NB4 (cell line): ENCODE data around the gene TBXAS1.
A peak's percentile ranks its signal among the peaks of the same experiment; 100 is the strongest.

Source experiments
- DNase-seq: peaks from one replicate; pipeline ENCODE4 v3.0.0; 2010; ENCODE audit warnings: low read depth
- H3K4me3 ChIP-seq: one replicate; pipeline ENCODE4 v1.5.1; 2011; ENCODE audit warnings: mild to moderate bottlenecking, low read depth, low read length, moderate library complexity
- CTCF ChIP-seq: IDR thresholded peaks from one replicate; pipeline ENCODE4 v1.5.1; 2012; ENCODE audit warnings: low read depth, low read length
- MAX ChIP-seq: IDR thresholded peaks from 2 replicates; pipeline ENCODE4 v1.6.1; 2011; ENCODE audit warnings: low read depth, low read length
- MYC ChIP-seq: IDR thresholded peaks from 2 replicates; pipeline ENCODE4 v1.6.1; 2011; ENCODE audit warnings: low read depth, low read length
- POLR2A ChIP-seq: IDR thresholded peaks from 2 replicates; pipeline ENCODE4 v1.6.1; 2011; ENCODE audit warnings: mild to moderate bottlenecking; ENCODE audit not compliant: insufficient read length; ENCODE audit errors: extremely low read depth

TBXAS1 gene

GRCh38 chr7:139860090-139860775, 31.2 kb downstream of the TBXAS1 start:
- no peak overlapping the region for H3K4me3 ChIP-seq
- TF ChIP-seq MAX (peak; percentile 31; the same call in 1 of the 2 replicates), CTCF (no peak), MYC (peak; percentile 56; the same call in 1 of the 2 replicates), POLR2A (no peak)
- peak; percentile 91 for DNase-seq

GRCh38 chr7:139861803-139862202, 32.7 kb downstream of the TBXAS1 start:
- no peak overlapping the region for H3K4me3 ChIP-seq
- peak; percentile 48 for DNase-seq
- TF ChIP-seq CTCF (no peak), MAX (no peak), POLR2A (no peak), MYC (no peak)

- no peak for DNase-seq
- no peak for TF ChIP-seq MAX
- no peak for TF ChIP-seq MYC
- TF ChIP-seq POLR2A = no peak
Observed at GRCh38 chr7:139866047-139866837, 37.2 kb downstream of the TBXAS1 start.

GRCh38 chr7:139867847-139868246, 38.8 kb downstream of the TBXAS1 start:
- no peak for TF ChIP-seq POLR2A
- no peak for TF ChIP-seq CTCF
- TF ChIP-seq MAX = no peak
- no peak for TF ChIP-seq MYC
- no peak for DNase-seq
- H3K4me3 ChIP-seq = no peak overlapping the region

More at GRCh38 chr7:139866047-139866837, 37.2 kb downstream of the TBXAS1 start:
- H3K4me3 ChIP-seq = no peak overlapping the region

GRCh38 chr7:139869886-139870285, 40.8 kb downstream of the TBXAS1 start:
- no peak overlapping the region for H3K4me3 ChIP-seq
- no peak for DNase-seq
- no peak for TF ChIP-seq MAX

GRCh38 chr7:139870380-139870779, 41.3 kb downstream of the TBXAS1 start:
- no peak for TF ChIP-seq CTCF
- TF ChIP-seq MAX = no peak
- no peak for TF ChIP-seq POLR2A
- TF ChIP-seq MYC = no peak
- DNase-seq = no peak

GRCh38 chr7:139871331-139871730, 42.3 kb downstream of the TBXAS1 start:
- TF ChIP-seq CTCF (no peak), POLR2A (no peak), MYC (no peak), MAX (no peak)
- H3K4me3 ChIP-seq = no peak overlapping the region
- no peak for DNase-seq

More at GRCh38 chr7:139870380-139870779, 41.3 kb downstream of the TBXAS1 start:
- H3K4me3 ChIP-seq = no peak overlapping the region
